HG02973 (cell line): ENCODE data around the gene KIAA1755.
"Not testable (repeated sequence)": the region's sequence is repeated elsewhere in the genome, so short reads cannot be mapped to it uniquely, and the experiment has no call there.

Source experiments
- ATAC-seq: cut with Tn5 transposase; IDR thresholded peaks from one replicate; pipeline ENCODE4 v1.9.1; 2021; ENCODE audit warnings: moderate library complexity; ENCODE audit not compliant: unreplicated experiment

Gene KIAA1755

DNA sequence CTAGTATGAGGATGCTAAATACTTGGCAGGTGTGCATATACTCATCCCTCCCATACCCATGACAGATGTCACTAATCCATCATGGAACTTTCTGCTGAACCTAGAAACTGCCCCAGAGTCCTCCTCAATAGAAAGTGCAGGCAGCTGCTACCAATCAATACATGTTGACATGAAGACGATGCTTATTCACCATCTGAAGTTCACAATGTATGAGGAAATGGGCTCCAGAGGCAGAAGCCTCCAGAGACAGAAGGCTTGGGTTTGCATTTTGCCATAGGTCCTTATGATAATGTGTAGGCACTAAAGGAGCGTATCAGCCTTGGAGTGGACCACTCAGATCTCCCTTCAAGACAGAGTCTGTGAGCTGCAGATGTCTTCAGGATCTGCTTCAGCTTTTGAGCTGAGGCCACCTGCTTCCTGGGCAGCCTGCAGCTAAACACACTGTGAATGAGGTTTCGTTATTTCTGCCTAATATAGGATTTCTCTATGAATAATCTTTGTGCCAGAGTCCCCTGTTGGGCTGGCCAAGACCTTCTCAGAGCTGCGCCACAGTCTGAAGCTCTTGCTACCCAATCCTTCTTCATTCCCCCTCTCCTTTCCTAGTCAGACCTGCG lies 7.5 kb upstream of the KIAA1755 start:
- no peak for ATAC-seq

DNA sequence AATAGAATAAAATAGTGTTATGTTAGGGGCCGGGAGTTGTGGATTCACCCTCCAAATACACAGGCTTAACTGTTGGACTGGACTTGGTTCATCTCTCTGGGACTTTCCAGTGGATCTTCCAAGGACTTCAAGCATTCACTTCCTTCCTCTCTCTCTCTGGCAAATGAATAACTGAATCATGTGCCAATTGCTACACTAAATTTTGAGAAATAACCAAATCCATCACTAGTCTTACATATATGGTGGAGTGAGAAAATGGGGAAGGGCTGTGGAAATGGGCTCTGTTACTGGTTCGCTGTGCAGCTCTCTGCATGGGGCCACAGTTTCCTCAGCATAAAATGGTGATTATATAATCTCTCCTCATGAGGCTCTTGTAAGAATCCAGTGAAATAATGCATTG lies 6.8 kb upstream of the KIAA1755 start:
- no peak for ATAC-seq

DNA sequence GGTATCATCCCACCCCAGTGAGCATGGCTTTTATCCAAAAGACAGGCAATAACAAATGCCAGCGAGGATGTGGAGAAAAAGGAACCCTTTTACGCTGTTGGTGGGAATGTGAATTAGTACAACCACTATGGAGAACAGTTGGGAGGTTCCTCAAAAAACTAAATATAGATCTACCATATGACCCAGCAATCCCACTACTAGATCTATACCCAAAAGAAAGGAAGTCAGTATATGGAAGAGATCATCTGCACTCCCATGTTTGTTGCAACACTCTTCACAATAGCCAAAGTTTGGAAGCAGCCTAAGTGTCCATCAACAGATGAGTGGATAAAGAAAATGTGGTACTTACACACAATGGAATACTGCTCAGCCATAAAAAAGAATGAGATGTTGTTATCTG lies 5.9 kb upstream of the KIAA1755 start:
- no peak for ATAC-seq

DNA sequence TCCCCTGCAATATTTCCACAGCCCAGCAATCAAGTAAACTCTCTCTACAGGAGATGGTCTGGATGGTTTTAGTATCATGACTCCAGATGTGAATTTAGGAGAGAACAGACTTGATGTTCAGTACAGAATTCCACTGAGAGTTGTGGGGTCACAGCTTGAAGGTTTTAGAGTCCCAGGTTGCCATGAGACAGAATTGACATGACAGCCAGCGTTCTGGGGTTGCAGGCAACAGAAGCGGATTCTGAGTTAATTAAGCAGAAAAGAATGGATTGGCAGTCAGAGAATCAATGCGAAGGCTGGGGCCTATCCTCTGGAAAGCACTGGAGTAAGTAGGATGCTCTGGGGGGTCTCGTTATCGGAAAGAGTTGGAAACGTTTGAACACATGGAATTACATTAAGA lies 2.4 kb upstream of the KIAA1755 start:
- ATAC-seq, result no peak

DNA sequence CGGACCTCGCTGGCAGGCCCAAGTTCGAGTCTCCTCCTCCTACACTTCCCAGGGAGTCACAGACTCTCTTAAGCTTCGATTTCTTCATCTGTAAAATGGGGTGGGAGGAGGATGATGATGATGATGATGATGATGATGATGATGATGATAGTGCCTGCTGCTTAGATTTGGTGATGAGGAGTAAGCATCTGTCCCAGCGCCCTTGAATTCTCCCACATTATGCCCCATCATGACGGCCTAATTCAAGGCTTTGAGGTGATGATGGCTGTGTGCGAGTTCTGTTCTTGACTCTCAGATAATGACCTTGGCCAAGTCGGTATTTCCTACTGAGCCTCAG lies 487 bp upstream of the KIAA1755 start:
- no peak for ATAC-seq

DNA sequence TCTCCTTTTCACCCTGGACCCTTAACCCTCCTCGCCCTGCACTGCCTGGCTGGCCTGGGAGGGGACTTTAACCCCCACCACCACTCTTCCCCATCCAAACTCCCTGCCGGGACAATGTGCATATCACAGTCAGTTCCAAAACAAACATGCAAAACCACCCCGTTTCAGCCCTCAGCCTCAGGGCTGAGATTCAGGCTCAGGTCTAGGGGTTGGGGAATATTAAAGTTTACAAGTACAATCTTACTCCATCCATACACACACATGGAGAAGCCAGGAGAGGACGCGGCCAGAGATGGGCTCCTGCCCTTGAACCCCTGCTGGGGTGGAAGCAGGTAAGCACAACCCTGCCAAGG lies 534 bp downstream of the KIAA1755 start:
- no peak for ATAC-seq

DNA sequence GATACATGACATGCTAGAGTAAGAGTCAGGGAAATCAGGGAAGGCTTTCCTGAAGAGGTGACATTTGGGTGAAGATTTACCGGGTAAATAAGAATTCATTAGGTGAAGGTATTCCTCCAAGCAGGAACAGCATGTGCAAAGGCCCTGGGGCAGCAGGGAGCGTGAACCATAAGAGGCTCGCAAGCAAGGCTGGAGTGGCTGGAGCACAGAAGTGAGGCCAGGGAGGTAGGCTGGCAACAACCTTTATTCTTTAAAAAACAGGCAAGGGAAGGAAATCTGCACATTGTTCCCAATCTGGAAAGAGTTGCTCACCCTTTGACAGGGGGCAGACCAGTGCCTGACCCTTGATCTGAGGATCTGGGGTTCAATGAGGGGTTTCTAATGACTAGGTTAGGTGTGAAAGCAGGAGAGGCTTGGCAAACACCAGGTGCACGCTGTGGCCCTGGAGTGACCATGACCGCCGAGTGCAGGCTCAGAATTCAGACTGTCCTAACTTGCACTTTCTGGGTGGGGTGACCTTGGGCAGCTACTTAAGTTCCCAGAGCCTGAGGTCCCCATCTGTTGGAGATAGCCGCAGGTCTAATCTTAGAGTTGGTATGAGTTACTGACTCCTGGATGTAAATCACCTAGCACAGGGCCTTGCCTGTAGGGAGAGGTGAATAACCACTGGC lies 1.9 kb downstream of the KIAA1755 start:
- no peak for ATAC-seq

DNA sequence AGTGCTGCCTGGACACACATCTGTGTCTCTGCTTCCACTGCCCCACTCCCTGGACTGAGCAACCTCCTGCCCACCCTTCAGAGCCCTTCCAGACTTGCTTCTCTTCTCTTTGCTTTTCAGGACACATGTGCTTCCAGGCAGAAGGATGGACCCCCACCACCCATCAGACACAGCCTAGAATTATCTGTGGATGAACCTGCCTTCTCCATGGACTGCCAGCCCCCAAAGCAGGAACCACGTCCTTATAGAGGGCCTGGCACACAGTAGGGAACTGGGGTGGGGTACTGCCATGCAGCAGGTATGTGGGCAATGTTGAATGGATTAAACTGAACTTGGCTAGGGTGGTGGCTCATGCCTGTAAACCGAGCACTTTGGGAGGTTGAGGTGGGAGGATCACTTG lies 3.6 kb downstream of the KIAA1755 start:
- ATAC-seq, result no peak

DNA sequence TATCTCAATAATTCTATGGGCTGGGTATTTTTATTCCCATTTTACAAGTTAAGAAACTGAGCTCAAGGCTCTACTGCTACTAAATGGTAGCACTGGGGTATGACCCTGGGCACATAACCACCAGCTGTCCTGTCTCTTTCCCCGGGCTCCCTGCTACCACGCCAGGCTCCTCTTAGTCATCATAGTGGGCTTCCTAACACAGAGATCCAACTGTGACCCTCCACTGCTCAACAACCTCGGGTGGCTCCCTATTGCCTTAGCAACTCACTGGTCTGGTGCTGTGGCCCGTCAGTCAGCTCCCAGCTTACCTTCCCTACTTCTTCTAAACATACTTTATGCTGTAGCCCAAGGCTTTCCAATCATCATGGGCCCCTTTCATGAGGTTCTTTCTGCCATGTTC lies 4.5 kb downstream of the KIAA1755 start:
- ATAC-seq, result no peak

DNA sequence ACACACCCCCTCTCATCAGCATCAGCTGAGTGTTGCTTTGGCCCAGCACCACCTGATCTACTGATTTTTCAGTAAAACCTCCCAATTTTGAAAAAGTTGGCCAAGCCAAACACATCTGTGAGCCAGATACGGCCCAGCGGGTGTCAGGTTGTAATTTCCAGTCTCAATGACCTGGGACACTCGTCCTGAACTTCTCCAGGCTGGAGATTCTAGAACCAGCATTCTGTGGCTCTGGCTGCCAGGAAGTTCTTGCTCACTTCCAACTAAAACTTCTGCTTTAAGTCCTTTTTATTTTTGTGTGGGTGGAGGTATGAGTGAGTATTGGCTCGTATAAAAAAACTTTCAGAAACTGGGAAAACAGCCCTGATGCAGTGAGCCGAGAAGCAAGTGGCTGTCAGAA lies 5.1 kb downstream of the KIAA1755 start:
- no peak for ATAC-seq

DNA sequence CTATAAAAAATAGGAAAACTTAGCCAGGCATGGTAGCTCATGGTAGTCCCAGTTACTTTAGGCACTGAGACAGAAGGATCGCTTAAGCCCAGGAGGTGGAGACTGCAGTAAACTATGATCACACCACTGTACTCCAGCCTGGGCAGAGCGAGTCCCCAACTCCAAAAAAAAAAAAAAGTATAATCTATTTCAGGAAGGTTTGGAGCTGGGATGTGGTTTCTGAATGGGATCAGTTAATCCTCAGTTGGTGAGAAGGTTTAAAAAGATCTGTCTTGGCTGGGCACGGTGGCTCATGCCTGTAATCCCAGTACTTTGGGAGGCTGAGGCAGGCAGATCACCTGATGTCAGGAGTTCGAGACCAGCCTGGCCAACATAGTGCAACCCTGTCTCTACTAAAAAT lies 5.9 kb downstream of the KIAA1755 start:
- not testable (repeated sequence) for ATAC-seq

DNA sequence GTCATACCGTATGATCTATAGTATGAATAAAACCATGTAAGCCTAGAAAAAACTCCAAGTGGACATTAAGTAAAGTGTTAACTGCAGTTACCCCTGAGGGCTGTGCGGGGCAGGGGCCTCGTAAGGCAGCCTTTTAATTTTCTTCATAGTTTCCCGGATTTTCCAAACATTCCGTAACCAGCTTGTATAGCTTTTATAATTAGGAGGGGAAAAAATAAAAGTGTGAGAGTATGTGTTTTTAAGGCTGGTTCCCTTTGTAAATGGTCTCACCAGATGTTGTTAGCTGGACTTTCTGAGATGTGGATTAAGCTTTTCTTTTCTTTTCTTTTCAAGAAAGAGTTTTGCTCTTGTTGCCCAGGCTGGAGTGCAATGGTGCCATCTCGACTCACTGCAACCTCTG lies 7.0 kb downstream of the KIAA1755 start:
- no peak for ATAC-seq

DNA sequence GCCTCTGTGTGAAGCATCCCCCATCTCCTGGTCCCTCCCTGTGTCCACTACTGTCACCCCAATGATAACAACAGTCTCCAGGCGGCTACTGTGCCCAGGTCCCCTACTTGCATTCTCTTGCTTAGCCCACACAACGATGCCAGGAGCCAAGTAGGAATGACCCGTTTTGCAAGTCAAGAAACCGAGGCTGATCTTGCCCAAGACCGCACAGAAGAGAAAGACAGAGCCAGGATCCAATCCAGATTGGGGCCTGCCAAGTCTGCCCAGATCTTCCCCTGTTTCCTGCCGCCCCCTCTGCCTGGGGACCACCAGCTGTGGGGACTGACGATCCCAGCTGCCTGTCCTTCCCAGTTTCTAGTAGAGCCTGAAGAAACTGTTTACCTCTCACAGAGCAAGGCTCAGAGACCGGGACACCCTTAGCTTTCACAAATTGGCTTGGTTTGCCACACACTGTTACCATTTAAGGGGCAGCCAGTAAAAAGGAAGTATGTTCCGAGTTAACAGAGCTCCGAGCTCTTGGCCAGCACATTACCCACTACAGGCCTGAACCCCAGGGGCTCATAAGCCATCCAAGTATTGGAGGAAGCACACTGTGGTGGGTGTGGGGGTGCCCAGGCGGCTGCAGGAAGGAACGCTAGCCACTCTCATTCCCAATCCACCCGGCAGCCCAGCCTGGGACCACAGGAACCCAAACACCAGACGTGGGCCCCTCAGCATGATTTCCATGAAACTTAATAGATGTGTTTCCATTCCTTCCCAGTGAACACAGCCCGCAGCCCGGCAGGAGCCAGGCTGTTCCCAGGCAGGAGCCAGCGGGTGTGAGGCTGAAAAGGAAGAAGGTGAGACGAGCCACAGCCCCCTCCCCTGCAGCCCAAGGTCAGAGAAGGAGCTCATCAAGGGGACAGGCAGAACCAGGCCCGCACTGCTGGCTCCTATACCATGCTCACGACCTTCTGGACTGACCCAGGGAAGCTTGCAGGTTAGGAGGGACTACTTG lies 7.9 kb downstream of the KIAA1755 start:
- ATAC-seq, result no peak

DNA sequence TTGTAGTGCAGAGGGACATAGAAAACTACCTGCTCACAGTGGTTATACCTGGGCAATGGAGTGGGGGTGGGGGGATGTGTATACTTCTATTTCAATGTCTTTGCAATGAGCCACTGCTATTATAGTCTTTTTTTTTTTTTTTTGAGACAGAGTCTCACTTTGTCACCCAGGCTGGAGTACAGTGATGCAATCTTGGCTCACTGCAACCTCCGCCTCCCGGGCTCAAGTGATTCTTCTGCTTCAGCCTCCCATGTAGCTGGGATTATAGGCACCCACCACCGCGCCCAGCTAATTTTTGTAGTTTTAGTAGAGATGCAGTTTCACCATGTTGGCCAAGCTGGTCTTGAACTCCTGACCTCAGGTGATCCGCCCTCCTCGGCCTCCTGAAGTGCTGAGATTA lies 9.1 kb downstream of the KIAA1755 start:
- not testable (repeated sequence) for ATAC-seq

DNA sequence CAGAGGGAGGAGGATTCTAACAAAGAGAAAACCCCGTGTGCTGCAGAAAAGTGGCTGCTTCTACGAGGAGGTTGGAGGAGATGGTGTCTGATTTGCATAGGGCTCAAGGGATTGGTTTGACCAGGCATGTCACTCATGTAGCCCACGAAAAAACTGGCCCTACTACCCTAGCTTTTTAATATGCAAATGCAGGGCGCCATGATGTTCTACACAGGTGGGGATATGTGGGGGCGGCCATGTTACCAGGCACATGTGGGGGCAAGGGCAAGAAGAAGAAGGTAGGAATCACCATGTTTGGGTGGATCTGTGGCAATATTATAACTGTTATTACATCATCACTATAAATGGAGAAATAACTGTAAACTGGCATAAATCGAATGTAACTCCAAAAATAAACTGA lies 9.9 kb downstream of the KIAA1755 start:
- no peak for ATAC-seq

DNA sequence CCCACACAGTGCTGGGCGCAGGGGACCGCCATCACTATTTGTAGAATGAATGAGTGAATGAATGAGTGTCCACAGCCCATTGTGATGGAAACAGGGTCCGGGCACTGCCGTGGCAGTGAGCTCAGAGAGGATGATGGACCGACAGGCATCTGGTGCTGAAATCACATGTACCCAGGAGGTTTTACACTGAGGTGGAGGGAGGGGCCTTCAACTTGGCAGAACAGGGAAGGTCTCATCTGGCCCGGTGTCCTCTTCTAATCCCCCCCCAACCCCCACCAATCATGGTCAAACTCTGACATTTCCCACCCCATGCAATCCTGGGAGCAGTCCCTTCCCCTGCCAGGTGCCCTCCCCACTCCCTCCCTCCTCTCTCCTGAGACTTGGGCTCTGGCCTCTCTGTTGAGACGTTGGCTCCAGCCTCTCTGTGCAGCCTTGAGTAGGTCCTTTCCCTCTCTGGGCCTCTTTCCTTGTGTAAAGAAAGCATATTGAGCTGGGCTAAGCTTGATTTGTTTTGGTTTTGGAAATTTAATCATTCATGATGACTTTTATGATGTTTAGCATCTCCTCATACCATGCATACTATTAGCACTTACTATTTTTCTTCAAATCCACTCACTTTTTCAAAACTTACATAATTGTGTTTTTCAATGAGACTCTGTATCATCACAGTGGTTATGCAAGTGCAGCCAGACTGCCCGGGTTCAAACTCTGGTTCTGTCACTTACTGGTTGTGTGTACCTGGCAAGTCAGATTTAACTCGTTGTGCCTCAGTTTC lies 10.8 kb downstream of the KIAA1755 start:
- ATAC-seq, result no peak

DNA sequence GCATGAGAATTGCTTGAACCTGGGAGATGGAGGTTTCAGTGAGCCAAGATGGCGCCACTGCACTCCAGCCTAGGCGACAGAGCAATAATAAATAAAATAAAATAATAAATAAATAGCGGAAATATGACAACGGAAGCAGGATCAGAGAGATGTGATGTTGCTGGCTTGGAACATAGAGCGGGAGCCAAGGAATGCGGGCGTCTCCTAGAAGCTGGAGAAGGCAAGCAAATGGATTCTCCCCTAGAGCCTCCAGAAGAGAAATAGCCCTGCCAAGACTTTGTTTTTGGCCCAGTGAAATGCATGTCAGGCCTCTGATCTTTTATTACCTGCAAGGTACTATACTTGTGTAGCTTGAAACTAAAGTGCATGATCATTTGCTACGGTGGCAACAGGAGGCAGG lies 12.4 kb downstream of the KIAA1755 start:
- ATAC-seq, result no peak

DNA sequence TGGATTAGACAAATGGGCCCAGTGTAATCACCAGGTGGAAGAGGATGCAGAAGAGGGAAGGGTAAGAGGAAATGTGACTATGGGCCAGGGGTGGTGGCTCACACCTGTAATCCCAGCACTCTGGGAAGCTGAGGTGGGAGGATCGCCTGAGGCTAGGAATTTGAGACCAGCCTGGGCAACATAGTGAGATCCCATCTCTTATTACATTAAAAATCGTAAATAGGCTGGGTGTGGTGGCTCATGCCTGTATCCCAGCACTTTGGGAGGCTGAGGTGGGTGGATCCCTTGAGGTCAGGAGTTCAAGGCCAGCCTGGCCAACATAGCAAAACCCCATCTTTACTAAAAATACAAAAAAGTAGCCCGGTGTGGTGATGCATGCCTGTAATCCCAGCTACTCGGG lies 12.8 kb downstream of the KIAA1755 start:
- ATAC-seq, result not testable (repeated sequence)

DNA sequence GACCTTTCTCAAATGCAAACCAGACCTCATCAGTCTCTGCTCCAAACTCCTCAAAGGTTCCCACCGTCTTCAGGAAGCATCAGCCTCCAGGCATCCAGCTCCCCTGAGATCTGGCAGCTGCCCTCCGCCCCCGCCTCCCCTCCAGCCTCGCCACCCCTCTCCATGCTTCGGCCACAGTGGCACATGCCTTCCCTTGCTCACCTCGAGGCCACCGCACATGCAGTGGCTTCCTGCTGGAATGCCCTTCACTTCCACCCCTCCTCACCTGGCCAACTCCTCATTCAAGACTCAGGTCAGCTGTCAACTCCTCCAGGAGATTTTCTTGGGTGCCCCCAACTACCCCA lies 13.4 kb downstream of the KIAA1755 start:
- ATAC-seq, result no peak

DNA sequence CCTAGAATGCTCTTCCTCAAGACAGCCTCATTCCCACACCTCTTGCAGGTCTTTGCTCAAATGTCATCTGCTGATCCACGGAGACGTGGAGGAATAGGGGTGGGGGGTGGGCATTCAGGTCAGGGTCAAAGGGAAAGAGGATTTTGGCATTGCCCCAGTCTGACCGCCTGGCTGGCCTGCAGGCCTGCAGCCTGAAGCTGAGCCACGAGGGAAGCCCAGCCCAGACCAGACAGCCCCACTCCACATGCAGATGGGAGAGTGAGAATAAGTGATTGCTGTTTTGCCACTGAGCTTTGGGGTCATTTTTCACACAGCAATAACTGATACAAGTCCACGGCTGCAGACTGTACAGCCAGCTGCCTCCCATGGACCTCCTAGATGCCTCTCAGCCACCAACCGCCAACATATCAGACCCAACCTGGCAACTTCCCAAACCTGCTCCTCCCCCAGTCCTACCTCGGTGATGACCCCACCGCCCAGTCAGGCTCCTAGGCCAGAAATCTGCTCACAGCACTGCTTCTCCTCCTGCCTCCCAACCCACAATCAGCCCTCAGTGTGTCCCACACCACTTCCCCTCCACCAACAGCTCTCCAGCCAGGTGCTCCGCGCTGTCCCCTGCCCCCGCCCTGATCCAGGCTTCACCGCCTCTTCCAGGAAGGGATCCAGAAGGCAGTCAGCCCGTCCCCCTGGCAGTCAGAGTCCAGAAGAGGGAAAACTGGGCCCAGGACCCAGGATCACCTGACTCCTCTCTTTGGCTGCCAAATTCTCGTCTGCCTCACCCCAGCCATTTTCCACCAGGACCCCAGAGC lies 14.0 kb downstream of the KIAA1755 start:
- ATAC-seq, result no peak

DNA sequence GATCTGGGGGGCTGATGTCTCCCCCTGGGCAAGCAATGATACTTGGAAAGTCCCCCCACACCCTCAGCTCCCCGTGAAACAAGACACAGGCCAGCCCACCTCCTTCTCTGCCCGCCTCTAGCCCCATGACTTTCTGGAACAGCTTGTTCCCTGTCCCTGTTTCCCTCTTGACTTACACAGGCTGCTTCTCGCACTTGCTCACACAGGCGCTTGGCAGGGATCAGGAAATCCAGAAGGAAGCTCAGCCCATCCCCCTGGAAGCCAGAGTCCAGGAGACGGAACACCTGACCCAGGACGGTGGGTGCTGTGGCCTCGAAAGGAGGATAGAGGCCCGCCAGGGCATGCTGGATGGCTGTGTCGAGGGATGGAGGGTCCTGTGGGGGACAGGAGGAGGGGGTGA lies 14.8 kb downstream of the KIAA1755 start:
- no peak for ATAC-seq
